Measurements from ENCODE around the gene ENPP3.

GRCh38 chr6:131645846-131646245 lies 8.7 kb downstream of the ENPP3 start:
- no peak for TF ChIP-seq PCBP2 (IDR thresholded peaks at IDR 0.05; ENCODE audit: low read depth, low read length, poor library complexity, severe bottlenecking)
- TF ChIP-seq RBM39 (optimal IDR thresholded peaks at IDR 0.05; ENCODE audit: low read depth, low read length) = no peak
- TF ChIP-seq RBM14 (IDR thresholded peaks at IDR 0.05; ENCODE audit: borderline replicate concordance, insufficient read depth, low read depth, low read length) = no peak
- TF ChIP-seq, protein P1, sequence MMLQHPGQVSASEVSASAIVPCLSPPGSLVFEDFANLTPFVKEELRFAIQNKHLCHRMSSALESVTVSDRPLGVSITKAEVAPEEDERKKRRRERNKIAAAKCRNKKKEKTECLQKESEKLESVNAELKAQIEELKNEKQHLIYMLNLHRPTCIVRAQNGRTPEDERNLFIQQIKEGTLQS (IDR thresholded peaks at IDR 0.05) = no peak
- TF ChIP-seq, protein P1 (CRISPR knock-in tag; conservative IDR thresholded peaks at IDR 0.05) = no peak
- no peak for TF ChIP-seq EZH2 (IDR thresholded peaks at IDR 0.05; ENCODE audit: borderline replicate concordance, low read depth, low read length)
- TF ChIP-seq GATAD2B (IDR thresholded peaks at IDR 0.05; ENCODE audit: borderline replicate concordance) = no peak
- no peak for TF ChIP-seq POLR2AphosphoS5 (IDR thresholded peaks at IDR 0.05; ENCODE audit: control insufficient read depth, insufficient read depth, low read depth, low read length)
- TF ChIP-seq CTCF (IDR thresholded peaks at IDR 0.05 in 2 of 3, conservative IDR thresholded peaks at IDR 0.05 in 1 of 3; ENCODE audit: insufficient read depth in 2 of 3, low read depth in 1 of 3, low read length in 3 of 3) = no peak
- TF ChIP-seq ARID3A (IDR thresholded peaks at IDR 0.05; ENCODE audit: borderline replicate concordance, low read depth, low read length) = no peak
- TF ChIP-seq JUND (IDR thresholded peaks at IDR 0.05; ENCODE audit: borderline replicate concordance, low read depth, low read length) = no peak
- no peak for TF ChIP-seq JUND (tag; IDR thresholded peaks at IDR 0.05; ENCODE audit: borderline replicate concordance, low read depth, low read length)
- no peak for TF ChIP-seq POLR2A (conservative IDR thresholded peaks at IDR 0.05)
- no peak for TF ChIP-seq CREB1 (IDR thresholded peaks at IDR 0.05)
- TF ChIP-seq CREB1 (CRISPR knock-in tag; IDR thresholded peaks at IDR 0.05) = no peak
- TF ChIP-seq RFX5 (IDR thresholded peaks at IDR 0.05; ENCODE audit: low read depth, low read length) = no peak
